HG03095 (cell line): ENCODE measurements around the gene MYO1G.
A peak's percentile ranks its signal among the peaks of the same experiment; 100 is the strongest.
"Not testable (repeated sequence)": the region's sequence is repeated elsewhere in the genome, so short reads cannot be mapped to it uniquely, and the experiment has no call there.

Source experiments
- ATAC-seq: cut with Tn5 transposase; IDR thresholded peaks from one replicate; pipeline ENCODE4 v1.9.1; 2021; ENCODE audit warnings: moderate library complexity; ENCODE audit not compliant: unreplicated experiment

MYO1G gene

DNA sequence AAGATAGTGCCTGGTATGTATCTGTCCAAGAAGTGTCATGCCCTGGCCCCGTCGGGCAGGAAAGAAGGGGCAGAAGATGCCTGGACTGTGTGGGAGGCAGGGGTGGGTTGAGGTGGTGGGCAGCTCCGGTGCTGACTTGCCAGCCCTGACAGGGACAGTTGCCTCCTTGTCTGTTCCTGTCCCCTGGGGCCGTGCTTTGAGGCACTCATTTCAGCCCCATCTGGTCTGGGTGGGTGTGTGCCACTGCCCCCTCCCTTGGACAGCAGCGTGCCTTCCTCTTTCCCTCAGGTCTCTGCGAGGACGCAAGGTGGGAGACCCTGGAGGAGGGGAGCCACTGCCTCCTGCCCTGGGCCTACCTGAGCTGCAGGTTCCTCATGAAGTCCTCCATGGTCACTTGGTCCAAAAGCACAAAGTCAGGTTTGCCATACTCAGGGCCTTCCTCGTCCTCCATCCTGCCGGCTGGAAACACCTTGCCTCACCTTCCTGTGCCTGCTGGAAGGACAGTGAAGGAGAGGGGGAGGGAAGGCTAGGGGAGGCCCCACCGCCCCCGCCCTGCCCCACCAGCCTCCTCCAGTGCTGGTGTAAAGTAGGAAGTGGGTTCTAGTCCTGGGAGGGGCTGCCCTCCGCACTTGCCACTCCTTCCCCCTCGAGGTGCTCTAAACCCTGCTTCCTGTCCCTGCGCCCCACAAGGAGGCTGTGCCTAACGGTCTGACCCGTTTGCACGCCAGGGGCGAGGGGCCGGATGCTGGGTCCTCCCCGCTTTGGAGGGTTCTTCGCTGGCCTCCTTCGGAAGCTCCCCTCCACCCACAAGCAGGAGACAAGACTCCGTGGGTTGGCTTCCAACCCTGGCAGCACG, at the start of gene MYO1G:
MYO1G (minus strand) TSS at position 505 of the 856 bp plus-strand sequence; CDS start at position 451, 54 bp downstream.
- peak; percentile 59 for ATAC-seq

DNA sequence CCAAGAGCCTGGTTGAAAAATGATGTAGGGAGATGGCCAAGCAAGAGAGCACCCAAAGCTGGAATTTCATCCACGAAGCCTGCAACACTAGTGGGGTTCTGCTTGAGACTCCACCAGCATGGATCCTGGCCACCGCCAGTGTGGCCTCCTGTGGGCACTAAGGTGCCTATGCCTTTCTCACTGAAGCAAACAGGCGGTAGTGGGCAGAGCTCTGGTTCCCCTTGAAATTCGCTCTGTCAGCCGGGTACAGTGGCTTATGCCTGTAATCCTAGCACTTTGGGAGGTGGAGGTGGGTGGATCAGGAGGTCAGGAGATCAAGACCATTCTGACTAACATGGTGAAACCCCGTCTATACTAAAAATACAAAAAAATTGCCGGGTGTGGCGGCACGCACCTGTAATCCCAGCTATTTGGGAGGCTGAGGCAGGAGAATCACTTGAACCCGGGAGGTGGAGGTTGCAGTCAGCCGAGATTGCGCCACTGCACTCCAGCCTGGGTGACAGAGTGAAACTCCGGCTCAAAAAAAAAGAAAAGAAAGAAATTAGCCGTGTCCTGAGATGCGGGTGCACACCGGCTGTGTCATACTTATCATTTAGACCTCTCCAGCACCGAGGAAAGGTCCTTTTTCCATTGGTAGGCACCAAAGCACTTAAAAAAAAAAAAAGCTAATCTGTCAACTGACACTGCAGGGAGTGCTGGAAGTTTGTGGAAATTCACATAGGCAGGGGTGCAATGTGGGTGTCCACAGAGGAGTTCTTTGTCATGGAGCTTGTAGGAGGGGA, 49.5 kb upstream of the MYO1G start:
- ATAC-seq, result no peak

DNA sequence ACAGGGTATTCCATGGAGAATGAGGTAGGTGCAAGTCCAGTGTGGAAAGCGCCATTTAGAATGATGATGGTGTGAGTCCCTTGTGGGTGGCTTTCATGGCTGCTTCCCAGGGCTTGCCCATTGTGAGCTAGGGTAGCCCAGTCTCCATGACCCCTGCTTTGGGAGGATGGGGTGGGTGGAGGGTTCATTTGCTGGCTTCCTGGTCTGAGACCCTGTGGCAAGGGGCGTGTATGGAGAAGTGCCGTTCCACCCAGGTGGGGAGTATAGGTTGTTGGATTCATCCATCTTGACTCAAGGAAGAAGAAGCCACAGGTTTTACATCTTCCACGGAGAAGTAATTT, 48.9 kb upstream of the MYO1G start:
- ATAC-seq, result no peak

DNA sequence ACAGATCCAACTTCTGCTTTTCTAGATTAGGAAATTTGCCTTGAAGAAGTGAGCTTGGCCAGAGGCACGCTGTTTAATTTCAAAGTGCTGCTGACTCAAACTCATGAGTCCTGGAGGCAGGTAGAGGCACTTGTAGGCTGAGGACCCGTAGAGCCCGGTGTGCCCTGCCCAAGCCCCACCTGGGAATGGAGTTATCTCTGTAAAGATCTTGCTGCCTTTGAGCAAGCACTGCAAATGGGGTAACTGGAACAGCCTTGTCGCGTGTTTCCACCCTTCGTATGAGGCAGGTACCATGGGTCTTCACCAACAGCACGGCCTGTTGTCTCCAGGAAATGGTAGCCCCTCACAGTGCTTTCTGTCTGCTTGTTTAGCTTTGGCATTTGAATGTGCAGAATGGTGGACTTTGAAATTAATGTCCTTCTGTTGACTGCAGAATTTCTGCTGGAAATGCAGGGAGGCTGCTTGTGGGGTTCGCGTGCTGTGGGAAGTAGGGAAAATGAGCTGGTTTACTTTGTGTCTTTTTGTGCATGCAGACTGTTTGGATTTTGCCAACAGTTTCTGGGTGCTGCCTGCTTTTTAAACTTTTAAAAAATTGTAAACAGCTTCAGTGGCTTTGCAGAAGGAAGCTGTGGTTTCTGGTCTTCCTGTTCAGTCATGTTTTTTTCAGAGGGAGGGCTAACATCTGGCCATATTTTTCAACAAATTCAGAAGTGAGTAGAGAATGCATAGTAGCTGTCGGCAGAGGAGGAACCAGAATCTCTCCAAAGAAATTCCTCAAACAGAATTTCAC, 48.4 kb upstream of the MYO1G start:
- ATAC-seq, result peak; percentile 46

DNA sequence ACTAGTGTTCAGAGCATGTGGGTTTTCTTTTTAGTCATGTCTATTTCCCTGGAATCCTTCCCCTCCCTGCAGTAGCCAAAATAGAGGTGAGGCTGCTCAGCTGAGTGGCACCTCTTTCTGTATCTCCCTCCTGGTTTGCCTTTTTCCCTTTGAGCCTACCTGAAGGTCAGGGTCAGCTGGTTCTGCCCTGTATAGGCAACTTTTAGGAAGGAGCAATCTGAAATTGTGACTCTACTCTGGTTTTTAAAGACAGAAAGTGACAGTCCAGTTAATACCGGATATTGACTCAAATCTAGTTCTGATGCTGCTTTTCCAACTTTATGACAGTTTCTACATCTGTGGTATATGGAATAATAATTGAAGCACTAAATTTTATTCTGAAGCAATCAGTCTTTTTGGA, 47.2 kb upstream of the MYO1G start:
- no peak for ATAC-seq

DNA sequence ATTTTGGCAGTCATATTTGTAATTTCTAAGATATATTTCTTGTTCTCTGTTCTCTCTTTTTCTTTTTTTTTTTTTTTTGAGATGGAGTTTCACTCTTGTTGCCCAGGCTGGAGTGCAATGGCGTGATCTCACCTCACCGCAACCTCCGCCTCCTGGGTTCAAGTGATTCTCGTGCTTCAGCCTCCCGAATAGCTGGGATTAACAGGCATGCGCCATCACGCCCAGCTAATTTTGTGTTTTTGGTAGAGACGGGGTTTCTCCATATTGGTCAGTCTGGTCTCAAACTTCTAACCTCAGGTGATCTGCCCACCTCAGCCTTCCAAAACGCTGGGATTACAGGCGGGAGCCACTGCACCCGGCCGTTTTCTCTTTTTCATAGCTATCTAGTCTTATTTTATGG, 46.7 kb upstream of the MYO1G start:
- not testable (repeated sequence) for ATAC-seq

DNA sequence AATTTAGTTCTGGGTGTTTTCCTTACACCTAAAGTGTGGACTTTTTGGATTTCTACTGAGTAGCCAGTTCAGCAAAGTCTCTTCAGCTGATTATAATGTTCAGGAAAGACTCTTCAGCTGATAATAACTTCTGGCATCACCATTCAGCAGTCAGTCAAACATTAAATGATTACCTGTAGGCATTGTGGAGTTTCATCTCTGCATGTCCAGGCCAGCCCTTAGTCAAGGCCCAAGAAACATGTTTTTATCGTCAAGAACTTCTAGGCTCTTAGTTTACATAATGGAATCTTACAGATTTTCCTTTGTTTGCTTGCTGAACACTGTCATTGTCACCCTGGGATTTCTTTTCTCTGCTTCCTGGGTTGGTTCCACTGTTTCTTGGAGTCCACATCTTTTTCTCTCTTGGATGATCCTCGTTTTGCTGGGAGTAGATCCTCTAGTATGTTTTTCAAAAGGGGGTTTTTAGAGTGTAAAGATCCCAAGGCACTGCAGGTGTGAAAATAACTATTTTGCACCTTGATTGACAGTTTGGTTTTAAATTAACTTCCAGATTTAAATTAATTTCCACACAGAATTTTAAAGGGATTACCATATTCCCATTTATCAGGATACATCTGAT, 45.4 kb upstream of the MYO1G start:
- no peak for ATAC-seq

DNA sequence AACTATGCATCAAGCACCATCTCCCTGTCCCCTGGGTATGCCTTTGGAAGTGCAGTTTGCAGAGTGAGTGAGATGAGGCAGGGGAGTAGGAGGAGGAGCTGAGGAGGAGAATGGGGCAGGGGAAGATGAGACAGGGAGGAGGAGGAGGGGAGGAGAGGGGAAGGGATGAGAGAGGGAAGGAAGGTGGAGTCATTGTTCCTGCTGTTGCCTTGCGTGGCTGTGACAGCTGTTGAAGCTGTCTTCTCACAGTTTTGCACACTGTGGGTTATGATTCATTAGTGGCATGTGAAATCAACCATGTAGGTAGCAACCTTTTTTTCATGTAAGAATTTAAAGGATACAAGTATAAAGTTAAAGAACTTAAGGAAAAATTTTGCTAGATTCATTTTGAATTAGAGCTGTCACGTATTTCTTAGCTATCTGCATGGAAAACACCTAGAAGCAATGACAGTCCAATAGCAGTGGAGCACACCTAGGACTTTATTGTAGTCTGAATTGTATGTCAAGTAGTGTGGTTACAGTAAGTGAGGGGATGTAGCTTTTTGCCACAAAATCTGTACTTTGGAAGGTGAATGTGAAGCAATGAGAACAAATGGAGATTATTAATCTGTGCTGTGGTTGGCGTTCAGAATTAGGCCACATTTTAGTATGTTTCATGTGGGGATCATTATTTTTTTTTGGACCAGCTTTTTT, 42.9 kb upstream of the MYO1G start:
- no peak for ATAC-seq

DNA sequence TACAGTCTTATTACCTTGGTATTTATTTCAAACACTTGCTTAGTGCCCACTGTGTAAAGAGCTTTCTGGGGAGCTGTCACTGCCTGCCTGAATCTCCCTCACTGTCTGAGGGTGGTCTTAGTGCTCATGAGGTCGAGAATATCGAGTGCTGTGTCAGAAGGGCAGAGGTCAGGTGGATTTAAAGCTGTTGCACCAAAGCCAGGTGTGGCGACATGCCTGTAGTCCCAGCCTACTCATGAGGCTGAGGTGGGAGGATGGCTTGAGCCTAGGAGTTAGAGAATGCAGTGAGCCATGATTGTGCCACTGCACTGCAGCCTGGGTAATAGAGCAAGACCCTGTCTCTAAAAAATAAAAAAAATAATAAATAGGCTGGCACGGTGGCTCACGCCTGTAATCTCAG, 42.1 kb upstream of the MYO1G start:
- ATAC-seq, result no peak

DNA sequence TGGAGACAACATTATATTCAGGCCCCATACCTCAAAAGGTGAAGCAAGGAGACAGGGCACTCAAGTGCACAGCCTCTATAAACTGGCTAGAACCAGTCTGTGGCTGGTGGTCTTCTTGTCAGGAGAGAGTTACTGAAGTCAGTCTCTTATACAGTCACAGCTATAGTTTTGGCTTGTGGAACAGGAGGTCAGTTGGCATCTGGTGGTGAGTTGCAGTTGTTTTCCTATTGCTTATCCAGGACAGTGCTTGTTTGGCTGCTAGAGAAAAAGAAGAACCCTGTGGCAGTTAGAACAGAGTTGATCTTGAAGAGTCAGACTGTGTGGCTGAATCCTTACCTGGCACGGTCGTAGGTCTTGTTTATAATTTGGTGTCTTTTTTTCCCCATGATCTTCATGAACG, 38.4 kb upstream of the MYO1G start:
- no peak for ATAC-seq

DNA sequence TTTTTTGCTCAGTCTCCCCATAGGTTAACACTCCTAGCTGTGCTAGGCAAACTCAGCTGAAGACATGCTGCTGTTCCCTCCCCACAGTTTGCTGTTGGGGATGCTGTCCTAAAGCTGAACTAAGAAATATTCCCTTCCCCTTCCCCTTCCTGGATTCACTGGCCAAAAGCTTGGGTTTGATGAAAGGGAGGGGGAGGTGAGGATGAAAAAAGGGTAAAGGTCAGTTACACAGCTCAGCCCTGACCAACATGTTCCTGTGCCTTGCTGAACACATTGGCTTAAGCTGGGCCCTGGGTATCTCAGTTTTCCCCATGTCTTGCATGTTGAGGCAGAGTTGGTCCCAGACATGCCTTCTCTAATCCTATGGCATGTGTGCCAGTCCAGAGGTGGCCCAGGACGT, 36.5 kb upstream of the MYO1G start:
- ATAC-seq, result no peak

DNA sequence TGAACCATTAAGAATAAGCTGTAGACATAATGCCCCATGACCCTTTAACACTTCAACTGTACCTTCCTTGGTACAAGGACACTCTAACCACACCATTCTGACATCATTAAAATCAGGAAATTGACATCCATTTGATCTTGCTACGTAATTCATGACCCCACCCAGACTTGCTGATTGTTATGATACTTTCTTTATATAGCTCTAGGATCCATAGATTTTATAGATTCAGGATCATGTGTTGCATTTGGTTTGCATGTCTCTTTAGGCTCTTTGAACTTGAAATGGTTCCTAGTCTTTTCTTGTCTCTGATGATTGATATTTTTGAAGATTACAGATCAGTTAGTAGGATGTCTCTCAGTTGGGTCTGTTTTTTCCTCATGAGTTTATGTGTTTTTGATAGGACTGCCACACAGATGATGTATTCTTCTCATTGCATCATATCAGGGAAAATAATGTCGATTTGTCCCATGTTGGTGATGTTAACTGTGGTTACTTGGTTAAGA, 34.7 kb upstream of the MYO1G start:
- ATAC-seq, result no peak

DNA sequence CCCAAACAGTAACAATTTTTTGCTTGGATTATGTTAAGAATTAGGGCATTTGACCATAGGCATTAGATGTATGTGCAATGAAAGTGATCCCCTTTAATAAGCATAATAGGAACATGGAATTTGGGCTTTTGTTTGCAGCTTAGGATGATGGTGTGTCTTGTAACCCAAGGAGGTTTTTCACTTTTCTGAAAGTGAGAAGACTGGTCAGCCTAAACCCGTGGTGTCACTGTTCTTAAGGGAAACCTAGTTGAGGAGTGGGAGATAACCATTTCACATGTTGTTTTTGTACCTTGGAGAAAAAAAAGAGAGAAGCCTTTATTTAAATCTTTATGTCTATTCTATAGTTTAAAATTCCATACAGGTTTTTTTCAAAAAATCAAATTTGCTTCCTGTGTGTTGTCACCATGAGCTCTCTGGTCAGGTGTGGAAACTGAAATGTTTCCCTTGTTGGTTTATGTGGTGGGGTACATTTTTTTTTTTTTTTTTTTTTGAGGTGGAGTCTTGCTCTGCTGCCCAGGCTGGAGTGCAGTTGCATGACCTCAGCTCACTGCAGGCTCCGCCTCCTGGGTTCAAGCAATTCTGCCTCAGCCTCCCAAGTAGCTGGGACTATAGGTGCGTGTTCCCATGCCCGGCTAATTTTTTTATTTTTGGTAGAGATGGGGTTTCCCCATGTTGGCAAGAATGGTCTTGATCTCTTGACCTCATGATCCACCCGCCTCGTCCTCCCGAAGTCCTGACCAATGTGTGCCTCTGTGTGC, 28.9 kb upstream of the MYO1G start:
- peak; percentile 61 for ATAC-seq

DNA sequence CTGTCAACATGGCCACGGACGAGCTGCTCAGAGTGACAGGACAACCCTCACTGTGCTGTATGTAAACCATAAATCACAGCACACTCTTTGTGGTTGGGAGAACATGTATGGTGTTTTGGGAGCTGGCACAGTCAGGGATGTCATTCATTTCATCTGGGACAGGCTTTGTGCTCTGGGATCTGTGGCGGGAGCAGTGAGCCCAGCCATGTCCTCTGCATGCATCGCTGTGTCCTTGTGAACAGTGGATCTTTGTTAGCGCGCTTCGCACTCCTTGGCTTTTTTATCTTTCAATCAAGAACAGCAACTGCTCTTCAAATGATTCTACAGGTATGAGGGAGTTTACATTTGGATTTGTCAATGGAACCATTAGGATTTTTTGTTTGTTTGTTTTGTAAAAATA, 28.3 kb upstream of the MYO1G start:
- ATAC-seq, result no peak

DNA sequence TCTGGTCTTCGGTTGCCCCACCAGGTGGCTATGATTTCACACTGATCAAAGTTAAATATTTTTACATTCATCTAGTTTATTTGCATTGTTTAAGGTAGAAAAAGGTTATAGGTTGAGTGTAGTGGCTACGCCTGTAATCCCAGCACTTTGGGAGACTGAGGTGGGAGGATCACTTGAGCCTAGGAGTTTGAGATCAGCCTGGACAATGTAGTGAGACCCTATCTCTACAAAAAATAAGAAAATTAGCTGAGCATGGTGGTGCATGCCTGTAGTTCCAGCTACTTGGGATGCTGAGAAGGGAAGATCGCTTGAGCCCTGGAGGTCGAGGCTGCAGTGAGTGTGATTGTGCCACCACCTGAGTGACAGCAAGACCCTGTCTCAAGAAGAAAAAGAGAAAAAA, 25.0 kb upstream of the MYO1G start:
- no peak for ATAC-seq

DNA sequence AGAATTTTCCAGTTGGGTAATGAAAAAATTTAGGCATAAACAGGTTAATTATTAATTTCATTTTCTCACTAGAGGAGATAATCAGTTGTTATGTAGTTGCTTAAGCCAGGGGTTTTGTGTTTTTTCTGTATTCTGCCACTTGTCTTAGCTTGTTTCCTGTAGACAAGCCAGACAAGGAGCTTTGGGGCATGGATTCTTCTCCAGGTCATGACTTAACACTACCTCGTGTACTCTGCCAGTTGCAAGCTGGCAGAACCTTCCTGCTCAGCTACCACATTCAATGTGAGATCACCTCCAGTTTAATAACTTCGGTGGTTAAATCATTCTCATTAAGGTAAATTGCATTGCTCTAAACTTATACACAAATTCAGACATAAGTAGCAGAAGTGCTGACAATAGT, 23.0 kb upstream of the MYO1G start:
- no peak for ATAC-seq

DNA sequence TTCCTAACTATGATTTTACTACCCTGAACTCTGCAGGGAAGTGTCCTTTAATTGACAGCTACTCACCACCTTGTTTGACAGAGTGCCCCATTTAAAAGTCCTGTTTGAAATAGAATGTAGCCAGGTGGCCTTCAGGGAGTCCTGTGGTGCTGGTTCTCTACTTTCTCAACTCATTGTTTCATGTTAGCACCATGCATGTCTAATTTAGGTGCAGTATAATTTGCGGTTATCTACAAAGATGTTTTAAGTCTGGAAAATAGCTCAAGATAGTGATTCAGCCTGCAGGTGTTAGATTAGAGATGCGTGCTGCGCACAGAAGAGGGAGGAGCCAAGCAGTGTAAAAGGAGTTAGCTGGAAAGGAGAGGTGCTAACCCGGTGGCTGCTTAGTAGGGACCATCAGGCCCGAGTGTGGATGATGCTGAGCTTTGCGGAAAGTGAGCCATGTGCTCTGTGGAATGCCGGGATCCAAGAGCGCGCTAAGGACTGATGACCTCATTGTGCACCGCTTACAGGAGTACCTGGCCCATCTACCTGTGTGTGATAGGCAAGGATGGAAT, 22.4 kb upstream of the MYO1G start:
- ATAC-seq, result no peak

DNA sequence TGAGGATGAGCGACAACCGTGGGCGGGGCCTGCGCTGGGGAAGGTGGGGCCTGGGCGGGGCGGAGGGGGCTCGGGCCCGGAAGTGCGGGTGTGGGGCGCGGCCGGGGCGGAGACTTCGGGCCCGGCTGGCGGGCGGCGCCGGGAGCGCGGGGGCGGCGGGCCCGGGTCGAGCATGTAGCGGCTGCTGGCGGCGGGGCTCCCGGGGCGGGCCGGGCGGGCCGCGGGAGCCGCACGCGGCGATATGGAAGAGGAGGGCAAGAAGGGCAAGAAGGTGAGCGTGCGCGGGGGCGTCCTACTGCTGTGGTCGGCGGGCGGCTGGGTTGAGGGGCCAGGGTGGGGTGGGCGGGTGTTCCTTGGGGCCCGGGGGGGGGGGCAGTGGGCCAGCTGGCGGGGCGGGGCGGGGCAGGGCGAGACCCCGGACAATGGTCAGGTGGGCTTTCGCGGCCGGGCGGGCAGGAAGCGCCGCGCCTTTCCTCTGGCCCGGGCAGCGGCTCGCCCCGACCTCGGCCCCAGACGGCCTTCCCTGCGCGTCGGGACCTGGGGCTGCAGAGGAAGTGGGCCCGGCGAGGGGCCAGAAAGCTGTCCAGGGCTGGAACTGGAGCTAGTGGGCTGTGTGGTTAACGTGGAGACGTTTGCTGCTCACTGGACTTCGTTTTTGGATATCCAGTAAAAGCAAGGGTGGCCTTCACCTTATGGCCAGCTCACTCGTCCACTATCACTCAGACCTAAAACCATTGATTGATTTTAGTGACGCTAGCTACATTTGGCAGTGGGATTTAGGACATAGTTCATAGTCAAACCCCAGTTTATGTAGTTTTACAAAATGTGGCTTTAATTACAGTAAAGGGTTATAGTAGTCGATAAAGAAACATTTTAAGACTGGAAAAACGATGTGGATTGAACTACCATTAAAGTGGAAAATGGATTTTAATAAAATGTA, 21.5 kb upstream of the MYO1G start, which contains the start of gene CCM2:
CCM2 (plus strand) TSS at position 109 of the 940 bp plus-strand sequence; CDS start at position 242, 133 bp downstream.
- ATAC-seq, result no peak
